ENCODE measurements around the gene DHX8.

DNA sequence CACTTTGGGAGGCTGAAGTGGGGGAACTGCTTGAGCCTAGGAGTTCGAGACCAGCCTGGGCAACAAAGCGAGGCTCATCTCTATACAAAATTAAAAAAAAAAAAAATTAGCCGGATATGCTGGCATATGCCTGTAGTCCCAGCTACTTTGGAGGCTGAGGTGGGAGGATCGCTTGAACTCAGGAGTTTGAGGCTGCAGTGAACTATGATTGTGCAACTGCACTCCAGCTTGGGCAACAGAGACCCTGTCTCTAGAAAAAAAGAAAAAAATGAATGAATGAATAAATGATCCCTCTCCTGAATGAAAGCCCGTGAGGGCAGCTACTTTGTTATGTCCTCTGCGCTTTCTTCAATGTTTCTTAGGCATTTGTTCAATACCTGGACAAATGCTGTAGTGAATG lies 27.7 kb upstream of the DHX8 start:
- TF ChIP-seq POLR2AphosphoS5 (IDR thresholded peaks at IDR 0.05; ENCODE audit: low read depth) (no peak), CTCF (IDR thresholded peaks at IDR 0.05; ENCODE audit: insufficient read depth, low read length) (no peak), SPI1 (IDR thresholded peaks at IDR 0.05; ENCODE audit: borderline replicate concordance, low read depth) (no peak)
